Thymus (tissue), 11 donors: ENCODE results near the gene NUP210L. TPM values are rescaled to one million over a fixed set of nuclear protein-coding genes. Genes with fewer than 3 reads are reported as not detected.

Experiments used
- DNase-seq, 9 donors: peaks; one replicate each; pipeline ENCODE4 v3.0.0-alpha.2; 2013; ENCODE audit warnings: low spot score in 9 of 9, low read depth in 6 of 9, missing footprints in 1 of 9
- H3K27ac ChIP-seq, 2 donors: one replicate each; pipeline ENCODE4 v1.5.1; 2013; ENCODE audit warnings: control low read depth in 1 of 2, low read depth in 1 of 2, low read length in 1 of 2, mild to moderate bottlenecking in 1 of 2, moderate library complexity in 1 of 2
- H3K27me3 ChIP-seq, 2 donors: one replicate each; pipeline ENCODE4 v1.5.1; 2013; ENCODE audit warnings: low read length in 1 of 2; ENCODE audit not compliant: control insufficient read depth in 2 of 2, insufficient read depth in 1 of 2
- H3K36me3 ChIP-seq, 2 donors: one replicate each; pipeline ENCODE4 v1.5.1; 2013; ENCODE audit warnings: low read length in 1 of 2, mild to moderate bottlenecking in 1 of 2, moderate library complexity in 1 of 2; ENCODE audit not compliant: control insufficient read depth in 2 of 2, insufficient read depth in 2 of 2
- H3K4me1 ChIP-seq, 2 donors: one replicate each; pipeline ENCODE4 v1.5.1; 2013; ENCODE audit warnings: low read length in 2 of 2; ENCODE audit not compliant: control insufficient read depth in 2 of 2, insufficient read depth in 2 of 2
- H3K4me3 ChIP-seq, 2 donors: one replicate each; pipeline ENCODE4 v1.5.1; 2013; ENCODE audit warnings: low read length in 2 of 2, control low read depth in 1 of 2, mild to moderate bottlenecking in 1 of 2
- H3K9me3 ChIP-seq, 2 donors: one replicate each; pipeline ENCODE4 v1.5.1; 2013; ENCODE audit warnings: low read length in 1 of 2, mild to moderate bottlenecking in 1 of 2; ENCODE audit not compliant: control insufficient read depth in 2 of 2, insufficient read depth in 1 of 2
- WGBS: extraction: QIAGEN DNeasy Blood & Tissue Kit; methylation state at CpG from one replicate; pipeline ENCODE4 v1.1.7; 2013; 5-methylcytosine and 5-hydroxymethylcytosine counted together
- polyA plus RNA-seq: library from polyadenylated mRNA; stranded (reverse); fragments of 200-250 nt; gene quantifications from one replicate; pipeline ENCODE4 v1.2.3, GENCODE V29; 2013
- total RNA-seq: library from RNA; stranded (reverse); fragments of 120-200 nt; gene quantifications from one replicate; pipeline ENCODE4 v1.2.4, GENCODE V29; 2013
- donor health status: healthy.

NUP210L gene
- total and polyA plus RNA-seq, 2 donors = 0.05 to 0.14 TPM

DNA sequence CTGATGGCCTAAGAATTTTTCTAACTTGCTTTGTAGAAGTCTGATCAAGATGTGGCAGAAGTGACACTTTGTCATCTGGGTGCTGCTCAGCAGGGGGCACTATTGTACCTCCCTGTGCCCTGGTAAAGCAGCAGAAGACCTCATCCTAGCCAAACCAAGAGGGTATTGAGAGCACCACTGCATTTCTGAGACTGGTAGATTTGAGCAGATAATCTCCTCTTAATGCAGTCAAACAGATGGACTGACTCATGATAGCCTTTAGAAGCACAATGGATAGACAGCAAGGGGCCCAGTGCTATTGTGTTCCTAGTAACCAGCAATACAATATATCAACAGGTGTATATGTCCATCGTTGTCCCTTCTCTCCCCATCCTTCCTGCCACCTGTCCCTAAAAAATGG lies 31.3 kb upstream of the NUP210L start:
- 85% methylated on average over 1 of the region's 1 CpG for WGBS
- Histone ChIP-seq H3K4me1 (peaks cover 4 to 16% of the 10 kb centered on the region in 2 donors), H3K4me3 (no peak overlapping the region), H3K9me3 (peaks cover 0 to 4% of the 10 kb centered on the region in 2 donors), H3K27me3 (peaks cover 0 to under 1% of the 10 kb centered on the region in 2 donors), H3K36me3 (no peaks in the 10 kb centered on the region), H3K27ac (no peak overlapping the region)
- peak in 8 of 9 donors; percentile 26 to 69 (median 44) for DNase-seq

DNA sequence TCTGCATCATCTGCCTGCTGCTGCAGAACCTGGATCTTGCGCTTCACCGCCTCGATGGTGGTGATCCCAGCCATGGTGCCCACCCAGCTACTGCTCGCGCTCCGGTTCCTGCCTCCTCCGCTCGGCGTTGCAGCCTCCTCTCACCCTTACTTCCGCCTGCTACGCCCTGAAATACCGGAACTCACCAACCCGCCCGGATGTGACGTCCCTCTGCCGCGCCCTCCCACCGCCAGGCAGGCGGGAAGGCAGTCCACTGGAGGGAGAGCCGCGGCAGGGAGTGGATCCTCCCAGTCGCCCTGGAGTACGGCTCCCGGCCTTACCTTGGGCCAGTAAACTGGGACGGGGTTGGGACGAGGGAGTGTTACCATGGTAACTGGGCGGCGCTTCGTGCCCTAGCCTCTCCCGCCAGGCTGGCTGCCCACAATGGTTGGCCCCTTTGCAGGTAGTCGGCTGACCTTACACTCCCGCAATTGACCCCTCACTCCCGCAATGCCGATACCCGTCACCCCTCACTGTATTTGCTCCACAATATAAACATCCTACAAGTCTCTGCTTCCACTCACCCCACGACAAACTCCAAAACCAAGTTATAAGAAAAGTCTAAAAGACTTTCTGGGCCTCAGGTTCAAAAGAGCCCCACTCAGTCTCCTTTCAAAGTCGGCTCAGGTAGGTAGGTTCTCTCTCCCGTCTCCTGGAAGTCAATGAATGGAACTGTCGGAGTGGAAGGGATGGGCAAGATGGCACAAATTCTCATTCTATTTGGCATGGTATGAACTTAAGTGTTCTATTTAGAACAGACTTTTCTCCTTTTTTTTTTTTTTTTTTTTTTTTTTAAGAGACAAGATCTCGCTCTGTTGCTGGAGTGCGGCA lies 28.4 kb upstream of the NUP210L start:
- Histone ChIP-seq H3K27ac (peak overlapping the region; percentile 91 to 93), H3K4me1 (peaks cover 28 to 41% of the 10 kb centered on the region in 2 donors), H3K9me3 (peaks cover 0 to 4% of the 10 kb centered on the region in 2 donors), H3K4me3 (peak overlapping the region; percentile 62 to 94), H3K36me3 (peaks cover 6 to 14% of the 10 kb centered on the region in 2 donors), H3K27me3 (no peaks in the 10 kb centered on the region)
- 6% methylated on average over 39 of the region's 41 CpGs for WGBS
- peak; percentile 82 to 95 (median 89) for DNase-seq

GRCh38 chr1:154182344-154183045 lies 27.6 kb upstream of the NUP210L start:
- Histone ChIP-seq H3K4me3 (peak overlapping the region; percentile 62 to 94), H3K4me1 (peaks cover 36 to 47% of the 10 kb centered on the region in 2 donors)

GRCh38 chr1:154181944-154182343 lies 27.1 kb upstream of the NUP210L start:
- peaks cover 0 to 4% of the 10 kb centered on the region in 2 donors for H3K9me3 ChIP-seq
- H3K27me3 ChIP-seq = no peaks in the 10 kb centered on the region
- H3K4me1 ChIP-seq = peaks cover 40 to 53% of the 10 kb centered on the region in 2 donors
- H3K36me3 ChIP-seq = peaks cover 10 to 24% of the 10 kb centered on the region in 2 donors
- H3K27ac ChIP-seq = peak overlapping the region; percentile 91 to 93
- no peak for DNase-seq
- peak overlapping the region; percentile 62 to 94 for H3K4me3 ChIP-seq
- WGBS = under 1% methylated on average over 6 of the region's 6 CpGs

More at GRCh38 chr1:154182344-154183045, 27.6 kb upstream of the NUP210L start:
- Histone ChIP-seq H3K27ac (peak overlapping the region; percentile 91 to 93), H3K9me3 (peaks cover 0 to 4% of the 10 kb centered on the region in 2 donors), H3K27me3 (no peaks in the 10 kb centered on the region), H3K36me3 (peaks cover 7 to 19% of the 10 kb centered on the region in 2 donors)
- WGBS = under 1% methylated on average over 35 of the region's 35 CpGs
- peak; percentile 40 to 87 (median 66) for DNase-seq

DNA sequence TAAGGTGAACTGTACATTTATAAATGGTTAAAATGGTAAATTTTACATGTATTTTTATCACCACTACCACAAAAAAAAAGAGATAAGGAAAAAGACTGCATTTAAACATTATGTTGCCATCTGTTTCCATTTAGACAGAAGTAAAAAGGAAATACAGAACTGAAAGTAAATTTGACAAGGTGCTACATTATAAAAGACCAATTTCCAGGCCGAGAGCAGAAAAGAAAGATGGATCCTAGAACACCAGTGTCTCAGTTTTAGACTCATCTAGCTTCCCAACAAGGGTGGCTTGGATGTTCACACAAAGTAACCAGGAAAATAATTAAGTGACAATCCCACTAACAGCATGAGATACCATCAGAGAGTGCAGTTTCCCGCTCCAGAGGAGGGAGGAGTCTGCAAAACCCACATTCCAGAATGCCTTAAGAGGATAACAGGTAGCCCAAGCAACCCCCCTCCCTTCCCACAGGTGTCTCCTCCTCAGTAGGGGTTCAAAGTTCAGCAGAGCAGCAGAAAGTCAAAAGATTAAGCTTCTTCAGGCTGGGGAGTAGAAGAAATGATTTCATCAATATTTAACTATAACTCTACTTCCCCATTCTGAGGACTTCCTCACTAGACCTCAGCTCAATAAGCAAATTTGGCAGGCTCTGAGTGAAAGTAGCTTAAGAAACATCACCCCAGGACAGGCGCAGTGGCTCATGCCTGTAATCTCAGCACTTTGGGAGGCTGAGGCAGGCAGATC lies 25.2 kb upstream of the NUP210L start:
- 68% methylated on average over 3 of the region's 3 CpGs for WGBS
- Histone ChIP-seq H3K4me1 (peaks cover 40 to 59% of the 10 kb centered on the region in 2 donors), H3K9me3 (peaks cover 0 to 4% of the 10 kb centered on the region in 2 donors), H3K27me3 (no peaks in the 10 kb centered on the region), H3K36me3 (peaks cover 22 to 40% of the 10 kb centered on the region in 2 donors), H3K4me3 (peak overlapping the region; percentile 17 to 19), H3K27ac (peak overlapping the region; percentile 13 to 46)
- DNase-seq = no peak

- WGBS = 87% methylated on average over 10 of the region's 10 CpGs
- peaks cover 40 to 59% of the 10 kb centered on the region in 2 donors for H3K4me1 ChIP-seq
- no peaks in the 10 kb centered on the region for H3K27me3 ChIP-seq
- H3K9me3 ChIP-seq = peaks cover 0 to 4% of the 10 kb centered on the region in 2 donors
- DNase-seq = no peak
- H3K4me3 ChIP-seq = no peak overlapping the region
- peaks cover 27 to 48% of the 10 kb centered on the region in 2 donors for H3K36me3 ChIP-seq
- H3K27ac ChIP-seq = no peak overlapping the region
These were observed 24.3 kb upstream of the NUP210L start for GRCh38 chr1:154178911-154179811.

- Histone ChIP-seq H3K4me1 (peaks cover 38 to 51% of the 10 kb centered on the region in 2 donors), H3K36me3 (peaks cover 32 to 58% of the 10 kb centered on the region in 2 donors), H3K27me3 (no peaks in the 10 kb centered on the region), H3K4me3 (no peak overlapping the region), H3K27ac (peak overlapping the region in 1 of 2 donors; percentile 53), H3K9me3 (peaks cover 0 to 2% of the 10 kb centered on the region in 2 donors)
- DNase-seq = no peak
- 48% methylated on average over 2 of the region's 2 CpGs for WGBS
These were observed 23.1 kb upstream of the NUP210L start for GRCh38 chr1:154178013-154178412.

DNA sequence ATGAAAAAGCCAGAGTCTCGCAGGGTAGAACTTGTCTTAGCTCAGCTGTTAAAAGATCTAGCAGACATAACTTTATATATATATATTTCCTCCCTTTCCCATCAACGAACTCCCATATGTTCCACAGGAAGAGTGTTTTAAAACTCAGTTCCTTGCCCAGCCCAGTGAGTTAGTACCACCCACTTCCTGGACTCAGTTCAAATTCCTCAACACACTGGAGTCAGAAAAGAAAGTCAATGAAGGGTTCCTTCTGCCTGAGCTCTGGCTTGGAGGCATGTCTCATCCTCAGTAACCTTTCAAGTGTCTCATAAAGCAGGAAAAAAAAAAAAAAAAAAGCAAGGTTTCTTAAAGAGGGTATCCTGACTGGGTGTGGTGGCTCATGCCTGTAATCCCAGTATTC lies 21.5 kb upstream of the NUP210L start:
- Histone ChIP-seq H3K4me3 (no peak overlapping the region), H3K27ac (no peak overlapping the region), H3K27me3 (no peaks in the 10 kb centered on the region), H3K9me3 (no peaks in the 10 kb centered on the region), H3K36me3 (peaks cover 49 to 75% of the 10 kb centered on the region in 2 donors), H3K4me1 (peaks cover 36 to 44% of the 10 kb centered on the region in 2 donors)
- WGBS = 30% methylated on average over 2 of the region's 2 CpGs
- DNase-seq = no peak
